T-helper 2 cell treated with Interferon-gamma antibody and Interleukin-4, amounts not matched to agents 5 μg/mL and 100 μg/mL, for 36 hours (primary cell): ENCODE measurements around the gene RBBP9.

Experiments
- DNase-seq: peaks from one replicate; pipeline ENCODE4 v3.0.0; 2021; ENCODE audit warnings: low spot score
- H3K27ac Mint-ChIP-seq: one replicate; pipeline ENCODE4 v1.8.0; 2021; ENCODE audit warnings: mild to moderate bottlenecking, mixed read lengths
- H3K27me3 Mint-ChIP-seq: one replicate; pipeline ENCODE4 v1.8.0; 2021; ENCODE audit warnings: low read depth, mixed read lengths
- H3K36me3 Mint-ChIP-seq: one replicate; pipeline ENCODE4 v1.8.0; 2021; ENCODE audit warnings: low read depth, mixed read lengths
- H3K4me1 Mint-ChIP-seq: one replicate; pipeline ENCODE4 v1.8.0; 2021; ENCODE audit warnings: low read depth, mixed read lengths
- H3K4me3 Mint-ChIP-seq: one replicate; pipeline ENCODE4 v1.8.0; 2022; ENCODE audit warnings: mild to moderate bottlenecking, moderate library complexity, mixed read lengths
- H3K9me3 Mint-ChIP-seq: one replicate; pipeline ENCODE4 v1.8.0; 2021; ENCODE audit warnings: mixed read lengths

The RBBP9 gene

DNA sequence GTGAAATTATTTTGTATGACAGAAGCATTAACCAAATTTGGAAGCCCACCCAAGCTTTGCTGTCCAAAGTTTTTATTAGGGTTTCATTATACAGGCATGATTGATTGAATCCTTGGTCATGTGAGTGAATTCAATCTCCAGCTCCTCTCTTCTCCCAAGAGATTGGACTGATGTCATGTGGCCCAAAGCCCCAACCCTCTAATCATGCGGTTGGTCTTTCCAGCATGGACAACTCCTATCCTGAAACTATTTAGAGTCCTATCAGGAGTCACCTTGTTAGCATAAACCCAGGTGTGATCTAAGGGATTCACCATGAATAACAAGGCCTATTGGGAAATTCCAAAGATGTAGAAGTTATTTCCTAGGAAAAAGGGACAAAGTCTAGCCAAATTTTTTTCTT, 19.2 kb downstream of the RBBP9 start:
- no peaks in the 10 kb centered on the region for H3K27me3 Mint-ChIP-seq
- no peaks in the 10 kb centered on the region for H3K9me3 Mint-ChIP-seq
- no peaks in the 10 kb centered on the region for H3K4me1 Mint-ChIP-seq
- no peak for DNase-seq
- H3K27ac Mint-ChIP-seq, result no peak overlapping the region
- no peak overlapping the region for H3K4me3 Mint-ChIP-seq
- H3K36me3 Mint-ChIP-seq, result peaks cover 35% of the 10 kb centered on the region

DNA sequence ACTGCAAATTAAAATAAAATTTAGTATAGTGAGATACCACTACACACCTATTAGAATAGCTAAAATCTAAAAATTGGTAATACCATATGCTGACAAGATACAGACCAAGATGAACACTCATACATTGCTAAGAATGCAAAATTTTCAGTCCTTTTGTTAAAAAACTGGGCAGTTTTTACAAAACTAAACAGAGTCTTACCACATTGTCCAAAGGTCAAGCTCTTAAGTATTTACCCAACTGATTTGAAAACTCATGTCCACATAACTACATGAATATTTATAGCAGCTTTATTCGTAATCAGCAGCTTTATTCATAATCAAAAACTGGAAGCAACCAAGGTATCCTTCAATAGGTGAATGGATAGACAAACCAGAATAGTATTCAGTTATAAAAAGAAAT, 19.8 kb downstream of the RBBP9 start:
- no peak for DNase-seq
- peaks cover 32% of the 10 kb centered on the region for H3K36me3 Mint-ChIP-seq
- H3K9me3 Mint-ChIP-seq, result no peaks in the 10 kb centered on the region
- H3K4me3 Mint-ChIP-seq, result no peak overlapping the region
- no peaks in the 10 kb centered on the region for H3K4me1 Mint-ChIP-seq
- no peaks in the 10 kb centered on the region for H3K27me3 Mint-ChIP-seq
- H3K27ac Mint-ChIP-seq, result no peak overlapping the region

DNA sequence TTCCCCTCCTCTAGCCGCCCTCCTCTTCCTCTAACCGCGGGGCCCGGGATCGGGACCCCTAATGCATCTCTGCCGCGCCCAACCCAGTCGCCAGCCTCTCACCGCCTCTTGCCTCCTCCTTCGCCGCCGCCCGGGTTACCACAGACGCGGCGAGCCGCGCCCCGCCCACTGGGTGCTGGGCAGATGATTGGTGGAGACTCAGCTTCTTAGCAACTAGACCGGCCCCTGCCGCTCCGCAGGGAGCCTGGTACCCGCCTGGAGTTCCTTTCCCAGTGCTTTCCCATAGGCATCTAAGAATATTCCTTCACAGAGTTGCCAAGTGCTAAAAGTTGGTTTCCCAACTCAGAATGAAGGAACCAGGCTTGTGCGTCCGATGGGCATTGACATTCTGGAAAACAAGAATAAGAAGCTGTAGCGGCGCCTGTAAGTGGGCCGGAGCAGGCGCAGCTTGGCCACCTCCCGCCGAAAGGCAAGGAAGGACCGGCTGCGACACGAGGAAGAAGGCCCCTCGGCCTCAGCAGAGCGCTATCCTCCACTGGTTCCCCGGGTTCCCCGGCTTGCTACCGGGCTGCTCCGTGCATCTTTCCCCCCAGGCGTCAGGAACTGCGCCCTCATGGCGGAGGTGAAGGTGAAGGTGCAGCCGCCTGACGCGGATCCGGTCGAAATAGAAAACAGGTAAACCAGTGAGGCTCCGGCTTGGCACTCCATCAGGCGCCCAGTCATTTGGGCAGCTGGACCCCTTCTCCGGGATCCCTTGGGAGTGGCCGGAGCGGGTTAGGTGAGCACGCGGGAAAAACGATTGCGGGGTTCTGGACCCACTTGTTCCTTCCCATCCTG, 29.9 kb downstream of the RBBP9 start, which contains the start of the genes DZANK1 and POLR3F:
DZANK1 (minus strand) TSS at position 137 of the 837 bp plus-strand sequence. CDS start 1,672 bp downstream, outside the sequence.
POLR3F (plus strand) TSS at position 497 of the 837 bp plus-strand sequence; CDS start at position 614, 117 bp downstream.
- Mint-ChIP-seq H3K36me3 (no peaks in the 10 kb centered on the region), H3K4me1 (peaks cover 18% of the 10 kb centered on the region), H3K9me3 (no peaks in the 10 kb centered on the region), H3K27me3 (no peaks in the 10 kb centered on the region), H3K4me3 (peak within 1 kb of the TSS; percentile 97), H3K27ac (peak within 1 kb of the TSS; percentile 92)
- DNase-seq, result peak; percentile 93

DNA sequence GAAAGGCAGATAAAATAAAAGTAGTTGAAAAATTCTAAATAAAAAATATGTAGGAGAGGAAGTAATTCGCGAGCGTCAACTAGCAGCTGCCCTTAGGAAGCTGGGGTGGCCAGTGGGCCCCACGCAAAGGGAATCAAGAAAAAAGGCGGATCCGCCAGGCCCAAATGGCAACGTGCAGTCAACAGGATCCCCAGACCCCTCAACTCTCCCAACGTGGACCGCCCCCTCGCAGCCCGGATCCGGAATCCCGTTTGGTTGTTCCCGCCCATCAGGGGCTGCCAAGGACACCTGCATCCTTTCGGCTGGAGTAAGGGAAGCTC, 30.5 kb downstream of the RBBP9 start:
- Mint-ChIP-seq H3K27me3 (no peaks in the 10 kb centered on the region), H3K4me1 (peaks cover 18% of the 10 kb centered on the region), H3K36me3 (no peaks in the 10 kb centered on the region), H3K27ac (peak overlapping the region; percentile 92), H3K4me3 (peak overlapping the region; percentile 97), H3K9me3 (no peaks in the 10 kb centered on the region)
- DNase-seq, result no peak

DNA sequence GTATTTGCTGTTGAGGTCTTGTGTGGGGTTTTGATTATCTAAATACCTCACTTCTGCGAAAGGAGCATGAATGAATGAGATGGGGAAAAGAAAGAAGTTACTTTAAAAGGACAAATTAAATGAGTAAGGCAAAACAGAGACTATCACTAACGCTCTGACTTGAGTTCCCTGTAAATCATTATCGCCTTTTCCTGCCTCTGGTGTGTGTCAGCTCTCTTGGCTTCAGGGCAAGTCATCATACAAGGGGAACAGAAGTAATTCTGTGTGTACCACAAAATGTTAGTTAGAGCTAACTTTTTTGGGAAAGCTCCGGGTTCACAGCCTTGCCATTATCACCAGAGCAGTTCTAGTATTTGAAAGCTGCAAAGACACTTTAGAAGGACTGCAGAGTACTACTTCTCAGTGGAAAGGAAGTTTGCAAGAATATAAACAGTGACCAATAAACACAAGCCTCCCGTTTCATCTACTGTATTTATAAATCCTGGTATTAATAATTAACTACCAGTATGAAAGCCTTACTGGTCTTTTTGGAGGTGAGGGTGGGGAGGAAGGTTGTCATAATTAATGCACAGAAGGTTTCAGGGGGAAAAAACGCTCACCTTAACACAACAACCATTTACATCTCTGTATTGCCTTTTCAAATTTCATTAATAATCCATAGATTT, 31.4 kb downstream of the RBBP9 start:
- peak overlapping the region; percentile 97 for H3K4me3 Mint-ChIP-seq
- H3K27me3 Mint-ChIP-seq, result no peaks in the 10 kb centered on the region

DNA sequence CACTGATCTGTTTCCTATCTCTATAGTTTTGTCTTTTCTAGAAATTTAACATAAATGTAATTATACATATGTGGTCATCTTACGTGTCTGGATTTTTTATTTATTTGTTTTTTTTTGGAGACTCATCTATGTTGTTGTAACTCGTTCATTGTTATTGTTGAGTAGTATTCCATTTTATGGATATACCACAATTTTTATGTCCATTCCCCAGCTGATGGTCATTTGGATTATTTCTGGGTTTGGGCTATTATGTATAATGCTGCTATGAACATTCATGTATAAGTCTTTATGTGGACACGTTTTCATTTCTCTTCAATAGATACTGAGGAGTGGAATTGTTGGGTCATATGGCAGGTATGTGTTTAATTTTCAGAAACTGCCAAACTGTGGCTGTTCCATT, 40.4 kb downstream of the RBBP9 start:
- Mint-ChIP-seq H3K9me3 (no peaks in the 10 kb centered on the region), H3K4me3 (no peak overlapping the region), H3K36me3 (no peaks in the 10 kb centered on the region), H3K4me1 (no peaks in the 10 kb centered on the region), H3K27ac (no peak overlapping the region), H3K27me3 (no peaks in the 10 kb centered on the region)
- no peak for DNase-seq

More for the DNA sequence above, 31.4 kb downstream of the RBBP9 start:
- no peaks in the 10 kb centered on the region for H3K9me3 Mint-ChIP-seq
- H3K4me1 Mint-ChIP-seq, result peaks cover 18% of the 10 kb centered on the region
- H3K36me3 Mint-ChIP-seq, result no peaks in the 10 kb centered on the region
- no peak overlapping the region for H3K27ac Mint-ChIP-seq
- DNase-seq, result no peak

DNA sequence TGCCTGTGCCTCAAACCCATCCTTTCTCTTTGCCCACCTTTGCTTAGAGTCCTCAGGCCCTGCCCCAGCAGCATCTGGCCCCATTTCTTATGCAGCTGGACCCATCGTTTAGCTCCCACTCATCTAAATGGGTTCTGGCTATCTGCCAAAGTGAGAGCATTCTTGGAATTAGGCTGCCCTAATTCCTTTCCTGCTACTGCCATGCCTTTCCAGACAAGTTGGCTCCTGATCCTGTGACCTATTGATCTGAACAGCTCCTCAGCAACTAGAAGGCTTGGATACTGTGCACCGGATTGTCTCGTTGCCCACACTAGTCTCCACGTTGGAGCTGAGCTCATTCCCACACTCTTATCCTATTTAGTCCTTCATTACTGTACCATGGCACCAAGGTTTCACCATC, 53.1 kb downstream of the RBBP9 start:
- DNase-seq, result no peak
- H3K9me3 Mint-ChIP-seq, result no peaks in the 10 kb centered on the region
- no peaks in the 10 kb centered on the region for H3K36me3 Mint-ChIP-seq
- no peaks in the 10 kb centered on the region for H3K4me1 Mint-ChIP-seq
- no peak overlapping the region for H3K27ac Mint-ChIP-seq
- H3K27me3 Mint-ChIP-seq, result no peaks in the 10 kb centered on the region
- H3K4me3 Mint-ChIP-seq, result no peak overlapping the region

DNA sequence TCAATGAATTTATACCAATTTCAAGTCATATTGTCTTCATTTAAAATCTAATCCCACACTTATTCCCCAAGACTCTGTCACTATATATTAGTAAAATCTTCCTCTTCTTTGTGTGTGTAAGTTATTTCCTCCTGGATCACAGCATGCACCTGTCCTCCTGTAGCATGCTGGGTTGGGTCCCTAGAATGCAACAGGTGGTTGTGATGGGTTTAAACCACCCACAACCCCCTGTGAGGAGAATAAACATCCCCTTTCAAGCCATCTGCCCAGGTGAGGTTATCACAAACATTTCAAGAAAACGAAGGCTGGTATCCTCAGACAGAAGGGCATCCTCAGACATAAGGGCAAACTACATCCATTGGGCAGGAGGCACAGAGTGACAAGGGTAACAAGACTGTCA, 56.6 kb downstream of the RBBP9 start:
- no peak for DNase-seq
- no peaks in the 10 kb centered on the region for H3K27me3 Mint-ChIP-seq
- peaks cover 6% of the 10 kb centered on the region for H3K4me1 Mint-ChIP-seq
- no peaks in the 10 kb centered on the region for H3K9me3 Mint-ChIP-seq
- H3K4me3 Mint-ChIP-seq, result no peak overlapping the region
- H3K27ac Mint-ChIP-seq, result no peak overlapping the region
- no peaks in the 10 kb centered on the region for H3K36me3 Mint-ChIP-seq

DNA sequence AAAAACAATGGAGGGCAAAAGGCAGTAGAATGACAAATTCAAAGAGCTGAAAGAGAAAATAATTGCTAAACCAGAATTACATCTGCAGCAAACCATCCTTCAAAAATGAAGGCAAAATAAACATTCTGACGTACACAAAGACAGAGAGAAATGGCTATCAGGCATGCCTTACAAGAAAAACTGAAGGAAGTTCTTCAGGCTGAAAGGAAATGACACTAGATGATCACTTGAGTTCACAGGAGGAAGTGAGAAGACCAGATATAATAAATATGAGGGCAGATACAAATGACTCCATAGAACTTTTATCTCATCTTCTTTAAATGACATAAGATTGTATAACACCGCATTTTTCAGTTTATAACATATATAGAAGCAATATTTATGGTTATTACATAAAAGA, 60.2 kb downstream of the RBBP9 start:
- Mint-ChIP-seq H3K36me3 (no peaks in the 10 kb centered on the region), H3K4me1 (peaks cover 6% of the 10 kb centered on the region), H3K27ac (no peak overlapping the region), H3K4me3 (no peak overlapping the region), H3K27me3 (no peaks in the 10 kb centered on the region), H3K9me3 (no peaks in the 10 kb centered on the region)
- DNase-seq, result no peak
